HepG2 (cell line): ENCODE results near the gene BASP1. TPM values are rescaled to one million over a fixed set of nuclear protein-coding genes. Genes with fewer than 3 reads are reported as not detected.

Source experiments
- ATAC-seq: fragments of 200-7000 bp; cut with Tn5 transposase; 3 replicates; pipeline ENCODE4 v1.9.1; 2020; ENCODE audit warnings: mild to moderate bottlenecking, moderate library complexity
- BruUV-seq: library from RNA; stranded (reverse); fragments of 400-500 nt; replicated peaks from 2 replicates; lab custom pipeline; 2021; lab: Mats Ljungman, UMichigan
- CTCF ChIA-PET: fragments of 300-600 bp; formaldehyde crosslinking; extraction: SDS; loops from one replicate; lab custom pipeline; 2021; ENCODE audit warnings: low total read pairs, inconsistent platforms, low intra/inter-chr PET ratio; lab: Yijun Ruan, JAX
- POLR2A ChIA-PET: fragments of 350-600 bp; sonication (Branson Sonifier 250); formaldehyde crosslinking; loops from one replicate; lab custom pipeline; 2020; ENCODE audit warnings: antibody characterized with exemption, inconsistent platforms; lab: Yijun Ruan, JAX
- DNase-seq: peaks from one replicate; pipeline ENCODE4 v3.0.0-alpha.2; 2015; ENCODE audit warnings: low spot score
- FAIRE-seq: peaks from 3 replicates; lab custom pipeline; 2011; peaks lifted over from hg19 to GRCh38; lab: Jason Lieb, UNC
- H2AFZ ChIP-seq: one replicate; pipeline ENCODE4 v1.6.1; 2011; ENCODE audit warnings: low read length, inconsistent platforms
- H3K27ac ChIP-seq: fragments of 300-600 bp; 3 replicates; pipeline ENCODE4 v1.8.0; 2011; ENCODE audit warnings: mixed run types, mild to moderate bottlenecking, mixed read lengths, low read length, inconsistent platforms; ENCODE audit not compliant: insufficient read depth; ENCODE audit errors: extremely low read length
- H3K27me3 ChIP-seq, 2 experiments: fragments of 200-600 bp in 1 of 2; 2 replicates in 1 of 2; 3 replicates in 1 of 2; pipeline versions ENCODE4 v1.6.0 to v1.8.0; 2011; ENCODE audit warnings: low read length in 2 of 2, mild to moderate bottlenecking in 2 of 2, moderate library complexity in 2 of 2, inconsistent platforms in 1 of 2; ENCODE audit not compliant: insufficient read depth in 2 of 2, control insufficient read depth in 1 of 2
- H3K36me3 ChIP-seq, 2 experiments: fragments of 200-600 bp in 1 of 2; replicated peaks in 1 of 2; 2 replicates in 1 of 2; 3 replicates in 1 of 2; pipeline versions ENCODE4 v1.5.1 to v1.8.0; 2011; ENCODE audit warnings: low read length in 2 of 2, inconsistent platforms in 1 of 2; ENCODE audit not compliant: insufficient read depth in 2 of 2, control insufficient read depth in 1 of 2
- H3K4me1 ChIP-seq: 2 replicates; pipeline ENCODE4 v1.5.1; 2012; ENCODE audit warnings: low read length, inconsistent platforms; ENCODE audit not compliant: insufficient read depth
- H3K4me2 ChIP-seq: 2 replicates; pipeline ENCODE4 v1.6.0; 2011; ENCODE audit warnings: low read depth, low read length, inconsistent platforms
- H3K4me3 ChIP-seq, 3 experiments: fragments of 200-600 bp in 1 of 3; sonication (generic), shearing (Covaris generic) in 1 of 3; replicated peaks in 1 of 3; 2 replicates each; pipeline ENCODE4 v1.5.1; 2011 to 2016; ENCODE audit warnings: low read length in 3 of 3, inconsistent platforms in 2 of 3, low read depth in 2 of 3, mild to moderate bottlenecking in 2 of 3, control low read depth in 1 of 3, mixed read lengths in 1 of 3; ENCODE audit not compliant: insufficient read depth in 1 of 3
- H3K79me2 ChIP-seq: one replicate; pipeline ENCODE4 v1.6.1; 2011; ENCODE audit warnings: low read length, inconsistent platforms; ENCODE audit not compliant: insufficient read depth
- H3K9ac ChIP-seq: 2 replicates; pipeline ENCODE4 v1.6.0; 2011; ENCODE audit warnings: mild to moderate bottlenecking, low read depth, low read length, inconsistent platforms; ENCODE audit not compliant: insufficient read depth
- H3K9me3 ChIP-seq: 2 replicates; pipeline ENCODE4 v1.5.1; 2012; ENCODE audit warnings: mild to moderate bottlenecking, low read length
- H4K20me1 ChIP-seq: 2 replicates; pipeline ENCODE4 v1.6.0; 2011; ENCODE audit warnings: inconsistent platforms, mild to moderate bottlenecking, low read length, moderate library complexity; ENCODE audit not compliant: insufficient read depth
- AKNA ChIP-seq: sonication (generic); formaldehyde crosslinking; IDR thresholded peaks from 2 replicates; pipeline ENCODE4 v1.4.0; 2020; ENCODE audit warnings: missing genetic modification reagents, borderline replicate concordance
- FOXO1 ChIP-seq: sonication (generic); formaldehyde crosslinking; IDR thresholded peaks from 2 replicates; pipeline ENCODE4 v1.4.0; 2020; ENCODE audit warnings: missing genetic modification reagents
- YEATS2 ChIP-seq: sonication (generic); formaldehyde crosslinking; IDR thresholded peaks from 2 replicates; pipeline ENCODE4 v1.4.0; 2020; ENCODE audit warnings: missing genetic modification reagents, borderline replicate concordance
- ZFP41 ChIP-seq: sonication (generic); formaldehyde crosslinking; IDR thresholded peaks from 2 replicates; pipeline ENCODE4 v1.4.0; 2020; ENCODE audit warnings: mild to moderate bottlenecking, missing genetic modification reagents, borderline replicate concordance
- ZNF160 ChIP-seq: sonication (generic); formaldehyde crosslinking; IDR thresholded peaks from 2 replicates; pipeline ENCODE4 v1.8.0; 2022; ENCODE audit warnings: mild to moderate bottlenecking, inconsistent platforms, missing genetic modification reagents
- ZNF75D ChIP-seq: sonication (generic); formaldehyde crosslinking; IDR thresholded peaks from 2 replicates; pipeline ENCODE4 v1.8.1; 2023; ENCODE audit warnings: missing genetic modification reagents, mild to moderate bottlenecking, borderline replicate concordance
- WGBS: methylation state at CpG from one replicate; pipeline ENCODE4 v1.1.6; 2017; ENCODE audit warnings: low lambda C conversion rate; 5-methylcytosine and 5-hydroxymethylcytosine counted together
- in situ Hi-C: cut with HindIII; loops from 2 replicates; pipeline ENCODE4 v1.10.0; 2017; ENCODE audit warnings: low pct_unique_long_range_greater_than_20kb; ENCODE audit not compliant: extremely low pct_ligation_motif_present
- intact Hi-C: fragments of 100-400 bp; cut with micrococcal nuclease; formaldehyde crosslinking; loops from one replicate; pipeline ENCODE4 v1.10.0; 2022; ENCODE audit not compliant: unreplicated experiment
- polyA plus RNA-seq, 8 experiments: library from polyadenylated mRNA; depleted of rRNA in 3 of 8; stranded (reverse) in 7 of 8; unstranded in 1 of 8; fragments of >200 nt; fragmentation: Illumina TruSeq in 4 of 8; extraction: Trizol in 4 of 8; gene quantifications; 2 replicates each; pipeline versions ENCODE4 v1.2.1 to v1.2.3, GENCODE V29; 2011 to 2016; ENCODE audit warnings: low read depth in 4 of 8, missing spikeins in 1 of 8, mixed read lengths in 1 of 8; ENCODE audit not compliant: insufficient read depth in 1 of 8
- total RNA-seq, 5 experiments: library from RNA; depleted of rRNA; stranded (reverse); fragments of >200 nt; fragmentation: Illumina TruSeq; extraction: Trizol; gene quantifications; 2 replicates each; pipeline ENCODE4 v1.2.3, GENCODE V29; 2016; ENCODE audit warnings: low read depth in 1 of 5

BASP1 gene
- total and polyA plus RNA-seq, 2 of the 13 experiments (the other 11 are each of a cell fraction or from before 2014, with no cell fraction given), result 0.04 TPM; not detected in 1

GRCh38 chr5:17259630-17260257 is 42.3 kb downstream of the BASP1 start (continued):
- TF ChIP-seq AKNA (CRISPR knock-in tag) (no peak), ZFP41 (CRISPR knock-in tag) (no peak)

- H3K27ac ChIP-seq, result no peak overlapping the region
- ChIA-PET CTCF (no interaction called here), POLR2A (no interaction called here)
- H3K4me1 ChIP-seq, result no peaks in the 10 kb centered on the region
- no peak for FAIRE-seq
- no peaks in the 10 kb centered on the region for H3K9me3 ChIP-seq
- no TSS peak for BruUV-seq
- H3K27me3 ChIP-seq, result no peaks in the 10 kb centered on the region; a peak in 1 of 5 replicates
- no peaks in the 10 kb centered on the region for H4K20me1 ChIP-seq
- intact Hi-C loops, result no loop called here
- H3K36me3 ChIP-seq, result no peaks in the 10 kb centered on the region
- no peak overlapping the region for H2AFZ ChIP-seq
- no peak for DNase-seq
- in situ Hi-C loops, result no loop called here
- TF ChIP-seq ZNF160 (CRISPR knock-in tag) (no peak), YEATS2 (no peak), ZNF75D (CRISPR knock-in tag) (no peak), FOXO1 (CRISPR knock-in tag) (no peak)
- TF ChIP-seq, all 625 proteins: peak for 0
- no peak overlapping the region for H3K4me2 ChIP-seq
- H3K79me2 ChIP-seq, result no peaks in the 10 kb centered on the region
- H3K9ac ChIP-seq, result no peak overlapping the region
- WGBS, result 9% methylated on average over 5 of the region's 5 CpGs
- ATAC-seq, result no peak
- no peak overlapping the region for H3K4me3 ChIP-seq
Measured at GRCh38 chr5:17260549-17260948, 43.1 kb downstream of the BASP1 start.
